Activated T-helper 1 cell treated with anti-CD3 and anti-CD28 coated beads, Interleukin-12 subunit alpha, Interleukin-12 subunit beta, Interleukin-2, Interleukin-4 antibody, amounts not matched to agents 30 ng/mL and 10 ng/mL and 1 ng/mL, durations not matched to agents 14 hours and 24 hours and 36 hours (primary cell): ENCODE data around the gene CSMD2. TPM values are rescaled to one million over a fixed set of nuclear protein-coding genes. Genes with fewer than 3 reads are reported as not detected.

ENCODE experiments used
- DNase-seq: peaks from one replicate; pipeline ENCODE4 v3.0.0; 2021; ENCODE audit warnings: low spot score
- H3K27ac Mint-ChIP-seq: one replicate; pipeline ENCODE4 v1.8.0; 2021; ENCODE audit warnings: mild to moderate bottlenecking, mixed read lengths
- H3K27me3 Mint-ChIP-seq: one replicate; pipeline ENCODE4 v1.8.0; 2022; ENCODE audit warnings: mild to moderate bottlenecking, moderate library complexity, mixed read lengths; ENCODE audit not compliant: insufficient read depth
- H3K36me3 Mint-ChIP-seq: one replicate; pipeline ENCODE4 v1.8.0; 2021; ENCODE audit warnings: low read depth, mixed read lengths
- H3K4me1 Mint-ChIP-seq: one replicate; pipeline ENCODE4 v1.8.0; 2021; ENCODE audit warnings: low read depth, mixed read lengths
- H3K4me3 Mint-ChIP-seq: one replicate; pipeline ENCODE4 v1.8.0; 2021; ENCODE audit warnings: mild to moderate bottlenecking, moderate library complexity, mixed read lengths
- H3K9me3 Mint-ChIP-seq: one replicate; pipeline ENCODE4 v1.8.0; 2021; ENCODE audit warnings: mixed read lengths
- intact Hi-C: fragments of 100-400 bp; cut with micrococcal nuclease; formaldehyde crosslinking; loops from one replicate; pipeline ENCODE4 v1.15.1; 2024
- total RNA-seq: library from RNA; stranded (reverse); gene quantifications from 2 replicates; pipeline ENCODE4 v1.2.3, GENCODE V29; 2022

Gene CSMD2
- total RNA-seq, 1 donor from 2014 or later = not detected

GRCh38 chr1:33930346-33931110 lies 234.5 kb downstream of the CSMD2 start:
- H3K36me3 Mint-ChIP-seq = no peaks in the 10 kb centered on the region
- H3K27me3 Mint-ChIP-seq = no peaks in the 10 kb centered on the region
- intact Hi-C loops = no loop called here
- H3K4me3 Mint-ChIP-seq = no peak overlapping the region
- no peaks in the 10 kb centered on the region for H3K9me3 Mint-ChIP-seq
- no peak overlapping the region for H3K27ac Mint-ChIP-seq
- no peak for DNase-seq
- H3K4me1 Mint-ChIP-seq = no peaks in the 10 kb centered on the region

DNA sequence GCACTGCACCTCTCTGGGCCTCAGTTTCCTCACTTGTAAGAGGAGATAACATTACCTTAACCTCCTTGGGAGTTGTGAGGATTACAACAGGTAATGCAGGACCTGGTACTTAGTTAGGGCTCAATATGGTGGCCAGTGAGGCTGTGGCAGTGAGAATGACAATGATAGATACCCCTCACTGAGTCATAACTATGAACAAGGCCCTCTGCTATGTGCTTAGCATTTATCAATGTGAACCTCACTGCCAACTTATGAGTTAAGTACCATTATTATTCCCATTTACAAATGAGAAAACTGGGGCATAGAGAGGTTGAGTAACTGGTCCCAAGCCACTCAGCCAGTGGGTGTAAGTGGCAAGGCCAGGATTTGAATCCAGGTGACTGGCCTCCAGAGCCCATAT lies 236.8 kb downstream of the CSMD2 start:
- Mint-ChIP-seq H3K4me1 (no peaks in the 10 kb centered on the region), H3K27me3 (no peaks in the 10 kb centered on the region), H3K27ac (no peak overlapping the region), H3K36me3 (no peaks in the 10 kb centered on the region), H3K9me3 (no peaks in the 10 kb centered on the region), H3K4me3 (no peak overlapping the region)
- intact Hi-C loops = no loop called here
- no peak for DNase-seq

DNA sequence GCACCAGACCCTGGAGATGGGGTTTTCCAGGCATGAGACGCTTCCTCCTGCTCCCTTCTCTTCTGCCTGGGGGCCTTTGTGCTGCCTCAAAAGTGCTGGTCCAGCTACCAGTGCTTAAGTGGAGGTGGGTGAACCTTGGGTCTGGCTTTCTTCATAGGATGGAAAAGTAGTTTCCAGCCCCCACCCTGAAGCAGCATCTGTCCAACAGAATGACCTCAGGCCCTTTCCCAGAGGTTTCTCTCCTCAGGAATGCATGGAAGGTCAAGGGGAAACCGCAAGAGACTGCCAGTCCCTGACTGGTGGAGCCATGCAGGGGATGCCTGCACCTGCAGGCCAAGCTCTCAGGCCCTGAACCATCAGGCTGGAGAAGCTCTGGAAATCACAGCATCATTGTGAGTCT lies 237.3 kb downstream of the CSMD2 start:
- no peak overlapping the region for H3K27ac Mint-ChIP-seq
- H3K4me1 Mint-ChIP-seq = no peaks in the 10 kb centered on the region
- no peaks in the 10 kb centered on the region for H3K9me3 Mint-ChIP-seq
- no peak overlapping the region for H3K4me3 Mint-ChIP-seq
- H3K36me3 Mint-ChIP-seq = no peaks in the 10 kb centered on the region
- no peak for DNase-seq
- H3K27me3 Mint-ChIP-seq = no peaks in the 10 kb centered on the region
- intact Hi-C loops = no loop called here

GRCh38 chr1:33925586-33925985 lies 239.4 kb downstream of the CSMD2 start:
- DNase-seq = no peak
- H3K27me3 Mint-ChIP-seq = peaks cover 3% of the 10 kb centered on the region
- intact Hi-C loops = no loop called here
- H3K36me3 Mint-ChIP-seq = no peaks in the 10 kb centered on the region
- no peak overlapping the region for H3K27ac Mint-ChIP-seq
- no peak overlapping the region for H3K4me3 Mint-ChIP-seq
- H3K4me1 Mint-ChIP-seq = no peaks in the 10 kb centered on the region
- no peaks in the 10 kb centered on the region for H3K9me3 Mint-ChIP-seq

DNA sequence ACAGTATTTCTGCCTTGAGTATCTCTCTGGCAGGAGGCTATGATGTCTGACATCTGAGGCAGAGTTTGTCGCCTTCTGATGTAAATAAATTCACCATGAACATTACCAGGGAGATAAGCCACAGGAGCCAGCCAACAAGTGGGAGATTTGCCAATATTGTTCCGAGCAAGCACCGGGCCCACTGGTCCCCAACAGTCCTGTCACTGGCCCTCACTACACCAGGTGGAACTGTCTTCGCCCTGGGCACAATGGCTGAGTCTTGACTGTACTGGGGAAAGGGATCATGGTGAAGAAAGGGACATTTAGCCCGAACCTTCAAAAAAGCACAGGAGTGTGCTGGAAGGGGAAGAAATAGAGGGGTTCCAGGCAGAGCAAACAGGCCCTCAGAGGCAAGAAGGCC lies 243.7 kb downstream of the CSMD2 start:
- H3K36me3 Mint-ChIP-seq = no peaks in the 10 kb centered on the region
- H3K9me3 Mint-ChIP-seq = no peaks in the 10 kb centered on the region
- no peak overlapping the region for H3K27ac Mint-ChIP-seq
- no peak overlapping the region for H3K4me3 Mint-ChIP-seq
- DNase-seq = no peak
- intact Hi-C loops = no loop called here
- no peaks in the 10 kb centered on the region for H3K4me1 Mint-ChIP-seq
- peaks cover 4% of the 10 kb centered on the region for H3K27me3 Mint-ChIP-seq

DNA sequence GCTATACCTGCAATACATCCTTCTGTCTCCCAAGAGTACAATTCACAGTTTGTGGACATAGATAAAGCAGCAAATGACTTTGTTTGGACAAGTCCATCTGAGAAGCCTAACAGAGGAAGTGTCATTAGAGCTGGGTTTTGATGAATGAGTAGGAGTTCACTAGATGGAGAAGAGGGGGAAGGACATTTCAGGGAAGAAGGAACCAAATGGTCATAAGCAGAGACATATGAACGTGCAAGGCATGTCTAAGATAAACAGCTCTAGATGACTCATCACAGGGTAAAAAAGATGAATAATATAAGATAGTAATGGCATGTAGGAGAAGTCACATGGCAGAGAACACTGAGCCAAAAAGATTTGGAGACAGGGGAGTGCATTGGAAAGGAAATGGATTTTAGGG lies 246.7 kb downstream of the CSMD2 start:
- no peak overlapping the region for H3K27ac Mint-ChIP-seq
- H3K9me3 Mint-ChIP-seq = no peaks in the 10 kb centered on the region
- peaks cover 4% of the 10 kb centered on the region for H3K27me3 Mint-ChIP-seq
- no peak for DNase-seq
- intact Hi-C loops = no loop called here
- H3K4me1 Mint-ChIP-seq = no peaks in the 10 kb centered on the region
- no peak overlapping the region for H3K4me3 Mint-ChIP-seq
- H3K36me3 Mint-ChIP-seq = no peaks in the 10 kb centered on the region

- Mint-ChIP-seq H3K27me3 (peaks cover 4% of the 10 kb centered on the region), H3K9me3 (no peaks in the 10 kb centered on the region), H3K4me3 (no peak overlapping the region), H3K36me3 (no peaks in the 10 kb centered on the region), H3K4me1 (no peaks in the 10 kb centered on the region), H3K27ac (no peak overlapping the region)
- DNase-seq = no peak
- intact Hi-C loops = no loop called here
Observed at GRCh38 chr1:33916786-33917185, 248.2 kb downstream of the CSMD2 start.

DNA sequence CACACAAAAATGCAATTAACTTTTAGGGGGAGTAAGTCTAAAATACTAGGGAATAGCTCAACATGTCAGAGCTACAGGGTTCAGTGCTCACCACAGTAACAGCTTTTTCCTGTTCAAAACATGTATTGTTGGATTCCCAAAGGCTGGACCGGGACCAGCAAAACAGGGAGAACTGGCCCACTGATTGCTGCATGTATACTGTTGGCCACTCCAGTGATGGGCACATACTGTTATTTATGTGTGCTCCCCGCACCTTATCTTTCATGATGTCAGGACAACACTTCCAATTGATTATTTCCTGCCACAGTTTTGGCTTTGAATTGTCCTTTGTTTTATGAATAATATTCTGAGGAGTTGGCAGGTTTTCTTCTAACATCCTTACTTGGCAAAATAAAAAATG lies 250.5 kb downstream of the CSMD2 start:
- intact Hi-C loops = no loop called here
- no peak overlapping the region for H3K27ac Mint-ChIP-seq
- H3K4me3 Mint-ChIP-seq = no peak overlapping the region
- H3K9me3 Mint-ChIP-seq = no peaks in the 10 kb centered on the region
- no peaks in the 10 kb centered on the region for H3K4me1 Mint-ChIP-seq
- H3K27me3 Mint-ChIP-seq = no peaks in the 10 kb centered on the region
- H3K36me3 Mint-ChIP-seq = no peaks in the 10 kb centered on the region
- no peak for DNase-seq

- Mint-ChIP-seq H3K27me3 (peaks cover 8% of the 10 kb centered on the region), H3K9me3 (no peaks in the 10 kb centered on the region), H3K36me3 (no peaks in the 10 kb centered on the region), H3K4me3 (no peak overlapping the region), H3K4me1 (no peaks in the 10 kb centered on the region), H3K27ac (no peak overlapping the region)
- intact Hi-C loops = no loop called here
- DNase-seq = no peak
Observed at GRCh38 chr1:33908324-33908956, 256.6 kb downstream of the CSMD2 start.

DNA sequence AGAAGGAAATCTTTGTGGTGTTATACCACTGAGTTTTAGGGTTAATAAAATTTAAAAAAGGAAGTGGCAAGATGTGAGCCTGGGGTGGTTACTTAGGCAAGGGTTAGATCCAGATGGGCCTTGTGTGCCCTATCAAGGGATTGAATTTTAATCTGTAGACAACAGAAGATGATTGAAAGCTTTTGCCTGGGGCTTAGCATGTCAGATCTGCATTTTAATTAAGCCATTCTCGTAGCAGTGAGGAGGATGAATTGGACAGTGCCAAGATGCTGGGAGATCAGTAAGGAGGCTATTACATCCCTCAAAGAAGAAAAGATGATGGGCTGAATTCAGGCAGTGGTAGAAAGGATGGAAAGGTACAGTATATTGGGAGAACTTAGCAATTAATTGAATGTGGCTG lies 258.9 kb downstream of the CSMD2 start:
- DNase-seq = no peak
- H3K4me1 Mint-ChIP-seq = no peaks in the 10 kb centered on the region
- H3K9me3 Mint-ChIP-seq = no peaks in the 10 kb centered on the region
- no peak overlapping the region for H3K4me3 Mint-ChIP-seq
- H3K36me3 Mint-ChIP-seq = no peaks in the 10 kb centered on the region
- peaks cover 10% of the 10 kb centered on the region for H3K27me3 Mint-ChIP-seq
- intact Hi-C loops = no loop called here
- H3K27ac Mint-ChIP-seq = no peak overlapping the region

- Mint-ChIP-seq H3K4me3 (no peak overlapping the region), H3K9me3 (no peaks in the 10 kb centered on the region), H3K4me1 (no peaks in the 10 kb centered on the region), H3K36me3 (no peaks in the 10 kb centered on the region), H3K27me3 (peaks cover 11% of the 10 kb centered on the region), H3K27ac (no peak overlapping the region)
- no peak for DNase-seq
- intact Hi-C loops = no loop called here
Observed at GRCh38 chr1:33905241-33905640, 259.8 kb downstream of the CSMD2 start.

GRCh38 chr1:33903210-33903589 lies 261.8 kb downstream of the CSMD2 start:
- Mint-ChIP-seq H3K4me3 (no peak overlapping the region), H3K27ac (no peak overlapping the region), H3K27me3 (peaks cover 14% of the 10 kb centered on the region), H3K36me3 (no peaks in the 10 kb centered on the region), H3K4me1 (no peaks in the 10 kb centered on the region), H3K9me3 (no peaks in the 10 kb centered on the region)
- no peak for DNase-seq
- intact Hi-C loops = no loop called here

GRCh38 chr1:33902486-33903209 lies 262.4 kb downstream of the CSMD2 start:
- no peak overlapping the region for H3K4me3 Mint-ChIP-seq
- intact Hi-C loops = no loop called here
- no peaks in the 10 kb centered on the region for H3K36me3 Mint-ChIP-seq

More at GRCh38 chr1:33902486-33903209, 262.4 kb downstream of the CSMD2 start:
- H3K27me3 Mint-ChIP-seq = peaks cover 14% of the 10 kb centered on the region
- DNase-seq = no peak
- no peak overlapping the region for H3K27ac Mint-ChIP-seq
- H3K4me1 Mint-ChIP-seq = no peaks in the 10 kb centered on the region
- H3K9me3 Mint-ChIP-seq = no peaks in the 10 kb centered on the region
